SIG-M5 (cell line): ENCODE measurements around the gene MED12L.

Source experiments
- DNase-seq: peaks from one replicate; lab custom pipeline; 2025; lab: John Stamatoyannopoulos, UW

The MED12L gene

DNA sequence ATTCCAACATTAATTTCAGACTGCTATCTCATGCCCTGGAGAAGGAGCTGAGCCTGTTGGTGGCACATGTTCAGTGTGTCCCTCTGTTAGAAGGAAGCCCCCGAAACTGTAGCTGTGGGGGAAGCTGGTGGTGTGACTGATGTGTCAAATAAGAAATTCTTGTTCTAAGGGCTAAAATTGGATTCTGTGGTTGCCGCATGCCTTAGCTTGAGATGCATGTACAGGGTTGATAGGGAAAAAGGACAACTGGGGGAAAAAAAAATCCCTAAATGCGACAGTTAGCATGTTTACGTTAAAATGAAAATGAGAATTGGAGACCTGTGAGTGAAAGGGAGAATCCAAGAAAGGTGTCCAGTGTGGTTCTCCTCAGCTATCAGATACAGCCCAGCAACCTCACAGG lies 58.6 kb downstream of the MED12L start:
- no peak for DNase-seq

DNA sequence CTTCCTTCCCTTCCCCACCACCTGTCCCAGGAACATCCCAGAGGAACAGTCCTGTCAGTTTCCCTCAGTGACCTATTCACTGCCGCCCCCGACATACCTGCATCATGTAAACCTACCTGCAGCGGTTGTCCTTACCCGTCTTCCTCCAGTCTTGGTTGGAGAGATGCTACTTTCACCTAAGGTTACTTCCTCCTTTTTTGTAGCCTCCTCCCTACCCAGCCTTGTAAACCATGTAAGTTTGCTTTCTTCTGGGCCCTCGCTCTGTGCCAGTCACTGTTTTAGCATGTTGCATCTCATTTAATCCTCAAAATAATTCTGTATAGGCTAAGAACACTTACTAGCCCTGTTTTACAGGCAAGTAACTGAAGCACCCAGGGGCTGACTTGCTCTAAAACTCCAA lies 59.3 kb downstream of the MED12L start:
- DNase-seq, result no peak

DNA sequence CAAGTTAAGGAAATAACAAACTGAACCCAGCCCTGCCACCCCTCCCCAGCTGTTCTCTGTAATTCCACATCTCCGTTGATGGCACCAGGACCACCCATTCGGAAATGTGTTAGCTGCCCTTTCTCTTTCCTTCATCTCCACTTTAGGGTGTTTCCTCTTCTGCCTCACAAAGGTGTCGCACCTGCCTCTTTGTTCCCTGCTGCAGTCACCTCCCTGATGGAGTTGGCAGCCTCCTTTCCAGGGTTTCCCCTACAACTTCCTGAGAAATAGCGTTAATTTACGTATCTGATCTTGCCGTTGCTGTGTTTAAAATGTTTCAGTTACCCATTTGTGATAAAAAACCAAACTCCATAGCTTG lies 60.2 kb downstream of the MED12L start:
- DNase-seq, result no peak

DNA sequence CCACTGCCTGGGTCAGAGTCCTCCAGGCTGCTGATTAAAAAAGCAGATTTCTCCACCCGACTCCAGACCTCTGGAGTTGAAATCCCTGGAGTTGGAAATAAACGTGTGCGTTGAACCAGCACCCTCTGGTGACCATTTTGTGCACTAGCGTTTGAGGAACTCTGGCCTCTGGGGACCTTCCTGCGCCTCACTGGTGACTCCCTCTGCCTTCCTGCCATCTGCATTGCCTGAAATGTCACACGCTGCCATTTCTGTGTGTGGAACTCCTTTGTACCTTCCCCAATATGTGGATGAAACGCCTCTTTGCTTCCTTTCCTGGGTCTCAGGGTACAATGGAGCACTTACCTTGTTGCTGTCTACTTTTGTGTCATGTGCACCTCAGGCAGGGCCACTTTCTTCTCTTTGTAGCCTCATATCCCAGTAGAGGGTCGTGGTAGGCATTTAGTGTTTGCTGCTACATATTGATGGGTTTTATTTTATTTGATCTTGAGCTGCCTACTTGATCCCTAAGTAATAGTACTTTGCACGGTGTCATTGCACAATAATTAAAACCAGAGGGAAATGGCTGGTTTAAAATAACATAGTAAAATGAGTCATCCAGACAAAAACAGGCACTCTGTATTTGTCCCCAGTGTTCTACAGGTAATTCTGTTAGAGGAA lies 60.7 kb downstream of the MED12L start:
- DNase-seq, result no peak

DNA sequence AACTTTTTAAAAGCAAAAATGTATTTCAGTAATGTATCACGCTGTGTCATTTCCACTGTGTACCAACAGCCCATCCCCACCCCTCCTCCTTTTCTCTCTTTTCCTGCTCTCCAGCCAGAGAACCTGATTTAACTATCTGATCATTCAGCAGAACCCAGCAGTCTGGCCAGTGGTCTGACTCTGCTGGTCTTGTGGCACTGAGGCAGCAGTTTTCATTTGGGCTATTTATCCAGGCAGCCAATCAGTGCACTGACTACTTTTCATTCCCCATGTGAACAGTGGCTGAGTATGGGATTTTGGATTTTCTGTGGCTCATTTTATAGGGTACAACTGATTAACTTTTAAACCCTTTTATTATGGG lies 61.2 kb downstream of the MED12L start:
- no peak for DNase-seq

DNA sequence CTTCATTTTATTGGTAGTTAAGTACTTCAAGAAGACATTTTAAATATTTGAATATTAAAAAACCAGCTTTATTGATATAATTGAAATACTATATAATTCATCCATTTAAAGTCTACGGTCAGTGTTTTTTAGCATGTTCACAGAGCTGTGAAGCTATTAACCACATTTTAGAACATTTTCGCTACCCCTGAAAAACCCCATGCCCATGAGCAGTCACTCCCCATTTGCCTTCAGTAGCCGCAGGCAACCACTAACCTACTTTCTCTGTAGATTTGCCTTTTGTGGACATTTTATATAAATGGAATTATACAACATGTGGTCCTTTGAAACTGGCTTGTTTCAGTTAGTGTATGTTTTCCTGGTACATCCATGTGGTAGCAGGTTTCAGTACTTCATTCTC lies 61.8 kb downstream of the MED12L start:
- DNase-seq, result no peak

DNA sequence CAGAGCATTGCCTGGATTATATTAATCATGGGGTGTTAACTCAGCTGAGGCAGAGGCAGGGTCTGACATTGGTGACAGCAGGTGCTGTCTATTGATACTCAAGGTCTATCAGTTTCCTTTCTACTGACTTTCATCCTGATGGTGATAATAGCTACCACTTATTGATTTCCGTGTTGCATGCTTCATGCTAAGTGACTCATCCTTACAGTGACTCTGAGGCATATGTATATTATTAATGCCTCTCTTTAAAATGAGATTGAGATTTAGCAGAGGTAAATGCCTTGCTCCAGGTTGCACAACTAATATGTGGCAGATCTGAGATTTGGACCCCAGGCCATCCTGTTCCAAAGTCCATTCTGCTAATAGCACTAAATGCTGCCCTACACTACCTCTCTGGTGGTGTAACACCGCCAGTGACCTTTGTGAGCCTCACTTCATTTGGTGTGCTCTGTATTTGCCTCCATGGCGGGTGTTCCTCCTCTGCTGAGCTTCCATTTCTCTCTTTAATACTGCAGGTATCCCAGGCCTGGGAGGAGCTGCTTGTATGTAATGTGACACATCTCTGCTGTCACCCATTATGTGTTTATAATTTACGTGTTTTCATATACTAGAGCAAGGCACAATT lies 67.1 kb downstream of the MED12L start:
- no peak for DNase-seq

DNA sequence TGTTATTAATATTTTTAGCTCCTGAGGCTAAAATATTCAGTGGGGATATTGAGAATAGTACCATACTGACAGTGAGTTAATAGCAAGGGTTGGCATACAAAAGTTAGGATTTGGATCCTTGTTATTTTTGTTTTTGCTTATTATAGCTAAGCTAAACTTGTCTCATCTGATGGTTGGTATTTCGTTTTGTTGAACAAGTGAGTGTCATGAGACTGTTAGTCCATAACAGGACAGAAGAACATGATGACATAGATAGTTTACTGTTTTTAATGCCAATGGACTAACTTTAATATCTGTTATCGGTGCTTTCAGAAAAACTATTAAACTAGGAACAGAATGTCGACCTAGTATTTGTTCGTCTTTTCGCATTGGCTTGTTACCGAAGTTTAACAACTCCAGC lies 69.1 kb downstream of the MED12L start:
- no peak for DNase-seq

DNA sequence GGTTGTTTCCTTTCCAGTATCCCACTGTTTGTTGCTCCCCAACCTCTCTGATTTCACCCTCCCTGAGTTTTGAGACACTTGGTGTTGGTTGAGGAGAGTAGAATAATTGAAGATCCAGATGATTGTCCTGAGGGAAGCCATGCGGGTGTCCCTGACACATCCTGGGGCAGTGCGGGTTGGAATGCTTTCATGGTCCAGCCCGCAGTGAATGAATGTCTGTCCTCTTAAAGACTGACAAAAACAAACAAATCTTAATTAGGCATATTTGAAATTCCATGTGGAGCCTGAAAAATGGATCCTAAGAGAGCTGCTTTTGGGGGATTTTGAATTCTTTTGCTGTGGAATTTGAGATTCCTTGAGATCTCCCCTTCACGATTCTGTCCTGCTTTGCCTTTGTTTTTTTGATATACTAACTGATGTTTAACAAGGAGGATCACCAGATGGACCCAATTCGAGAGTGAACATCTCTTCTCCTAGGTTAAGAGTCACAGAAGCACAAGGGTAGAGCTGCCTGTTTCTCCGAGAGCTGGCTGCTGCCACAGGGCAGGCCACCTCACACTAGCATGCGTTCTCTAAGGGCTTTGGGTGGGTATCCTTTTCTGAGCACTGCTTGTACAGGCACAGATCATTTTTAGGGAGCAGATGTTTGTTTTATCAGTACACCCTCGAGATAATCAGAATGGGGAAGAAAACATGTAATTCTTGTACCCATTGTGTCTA lies 70.1 kb downstream of the MED12L start:
- no peak for DNase-seq

DNA sequence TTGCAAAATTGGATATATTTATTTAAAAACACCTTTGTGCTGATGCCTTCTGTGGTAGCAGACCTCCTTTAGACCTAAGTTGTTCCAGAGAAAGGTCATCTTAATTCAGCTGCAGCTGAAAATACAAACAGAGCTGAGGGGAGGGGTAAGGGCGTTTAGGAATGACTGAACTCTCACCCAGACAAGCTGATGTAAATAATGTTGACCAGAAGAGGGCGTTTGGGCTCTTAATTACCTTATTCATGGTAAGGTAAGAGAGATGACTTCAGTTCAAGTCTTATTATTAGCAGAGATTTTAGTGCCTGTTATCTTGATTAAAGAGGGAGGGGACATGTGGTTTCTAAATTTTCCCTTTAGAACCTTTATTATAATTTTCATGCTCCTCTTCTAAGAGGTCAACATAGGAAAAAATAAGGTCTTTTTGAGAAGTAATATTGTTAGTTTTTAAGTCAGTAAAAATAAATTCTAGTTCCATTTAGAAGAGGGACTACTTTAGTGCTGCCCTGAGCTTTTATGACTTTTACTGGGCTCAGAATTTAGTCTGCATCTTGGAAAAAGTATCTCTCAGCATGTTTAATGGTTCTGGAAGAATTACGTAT lies 71.3 kb downstream of the MED12L start:
- no peak for DNase-seq

DNA sequence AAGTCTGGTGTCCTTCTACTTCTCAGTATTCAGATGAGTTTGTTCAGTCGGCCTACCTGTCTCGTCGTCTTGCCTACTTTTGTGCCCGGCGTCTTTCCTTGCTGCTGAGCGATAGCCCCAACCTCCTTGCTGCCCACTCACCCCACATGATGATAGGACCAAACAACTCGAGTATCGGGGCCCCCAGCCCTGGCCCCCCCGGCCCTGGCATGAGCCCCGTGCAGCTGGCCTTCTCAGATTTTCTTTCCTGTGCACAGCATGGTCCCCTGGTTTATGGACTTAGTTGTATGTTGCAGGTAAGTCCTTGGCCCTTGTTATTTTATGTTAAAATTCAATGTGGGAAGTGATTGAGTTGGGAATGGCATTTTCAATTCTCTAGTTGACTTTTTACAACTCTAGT lies 74.3 kb downstream of the MED12L start:
- DNase-seq, result no peak

DNA sequence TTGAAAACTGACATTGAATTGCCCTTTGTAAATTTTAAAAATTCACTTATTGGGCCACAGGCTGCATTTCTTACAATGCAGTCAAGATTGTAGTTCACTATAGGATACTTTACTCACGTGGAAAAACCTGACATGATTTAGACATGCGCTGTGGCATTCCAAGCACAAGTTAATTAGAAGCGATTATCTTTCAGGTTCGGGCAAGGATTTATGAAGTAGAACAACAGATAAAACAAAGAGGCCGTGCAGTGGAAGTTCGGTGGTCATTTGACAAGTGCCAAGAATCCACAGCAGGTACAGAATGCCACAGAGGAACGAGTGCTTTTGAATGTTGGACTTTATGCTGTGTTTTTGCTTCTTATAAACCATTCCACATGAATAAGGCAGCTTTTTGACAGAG lies 79.8 kb downstream of the MED12L start:
- DNase-seq, result no peak

DNA sequence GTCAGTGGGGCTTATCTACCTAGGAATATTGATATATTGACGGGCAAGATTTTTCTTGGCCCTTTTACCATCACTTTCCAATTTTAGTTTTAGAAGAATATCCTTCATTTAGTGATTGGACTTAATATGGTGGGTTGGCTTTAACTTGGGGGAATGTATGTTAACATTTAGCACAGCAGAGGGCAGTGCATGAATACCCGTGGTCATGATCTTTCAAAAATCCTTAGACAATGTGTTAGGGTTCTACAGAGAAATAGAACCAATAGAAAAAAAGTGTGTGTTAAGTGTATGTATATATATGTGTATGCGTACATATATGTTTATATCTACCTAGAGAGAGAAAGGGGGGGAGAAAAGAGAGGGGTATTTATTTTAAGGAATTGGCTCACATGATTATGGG lies 80.7 kb downstream of the MED12L start:
- DNase-seq, result no peak

DNA sequence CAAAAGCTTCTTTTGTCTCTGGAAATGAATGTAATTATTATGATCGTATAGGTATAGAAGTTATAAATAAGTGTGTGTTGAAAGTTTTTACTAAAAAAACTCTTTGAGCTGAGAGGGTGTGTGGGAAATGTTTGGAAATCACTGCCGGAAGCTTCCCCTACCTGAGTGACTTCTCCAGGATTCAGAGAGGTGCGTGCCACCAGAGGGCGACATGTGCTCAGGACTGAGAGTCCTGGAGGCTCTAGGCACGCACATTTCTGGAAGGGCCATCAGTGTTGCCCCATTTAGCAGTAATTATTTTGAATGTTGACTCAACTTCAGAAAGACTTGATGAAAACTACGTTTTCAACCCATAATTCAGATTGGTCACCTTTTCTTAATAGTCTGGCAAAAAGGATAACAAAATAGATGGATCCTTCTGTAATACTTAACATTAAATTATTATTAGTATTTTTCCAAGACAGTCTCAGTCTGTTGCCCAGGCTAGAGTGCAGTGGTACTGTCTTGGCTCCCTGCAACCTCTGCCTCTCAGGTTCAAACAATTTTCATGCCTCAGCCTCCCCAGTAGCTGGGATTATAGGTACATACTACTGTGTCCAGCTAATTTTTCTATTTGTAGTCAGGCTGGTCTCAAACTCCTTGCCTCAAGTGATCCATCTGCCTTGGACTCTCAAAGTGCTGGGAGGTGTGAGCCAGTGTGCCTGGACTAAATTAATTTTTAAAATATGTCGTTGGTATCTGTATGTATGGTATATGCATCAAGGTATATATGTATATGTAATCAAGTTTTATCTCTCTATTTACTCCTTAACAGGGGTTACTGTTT lies 83.0 kb downstream of the MED12L start:
- no peak for DNase-seq

DNA sequence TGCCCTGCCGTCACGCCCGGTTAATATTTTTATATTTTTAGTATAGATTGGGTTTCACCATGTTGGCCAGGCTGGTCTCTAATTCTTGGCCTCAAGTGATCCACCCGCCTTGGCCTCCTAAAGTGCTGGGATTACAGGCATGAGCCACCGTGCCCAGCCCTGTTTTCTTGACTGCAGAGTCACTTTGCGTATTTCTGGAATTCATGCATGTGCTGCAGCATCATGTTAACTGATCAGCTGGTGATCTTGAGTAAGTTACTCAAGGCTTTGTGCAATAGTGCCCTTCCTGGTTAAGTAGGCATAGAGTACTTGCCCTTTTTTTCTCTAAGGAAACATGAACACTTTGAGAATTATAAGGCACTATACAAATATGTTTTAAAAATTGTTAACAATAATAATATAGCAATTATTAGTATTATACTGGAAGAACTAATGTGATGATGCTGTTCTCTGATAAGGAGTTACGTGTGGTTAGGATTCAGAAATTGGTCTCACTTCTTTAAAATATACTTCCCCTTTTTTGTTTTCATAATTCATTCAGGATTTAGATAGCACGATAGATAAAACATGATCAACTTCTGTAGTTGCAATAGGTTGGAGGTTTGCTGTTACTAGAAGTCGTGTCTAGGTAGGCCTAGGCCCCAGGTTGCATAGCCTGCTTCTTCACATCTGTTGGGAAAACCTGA lies 83.9 kb downstream of the MED12L start:
- DNase-seq, result peak; percentile 86

DNA sequence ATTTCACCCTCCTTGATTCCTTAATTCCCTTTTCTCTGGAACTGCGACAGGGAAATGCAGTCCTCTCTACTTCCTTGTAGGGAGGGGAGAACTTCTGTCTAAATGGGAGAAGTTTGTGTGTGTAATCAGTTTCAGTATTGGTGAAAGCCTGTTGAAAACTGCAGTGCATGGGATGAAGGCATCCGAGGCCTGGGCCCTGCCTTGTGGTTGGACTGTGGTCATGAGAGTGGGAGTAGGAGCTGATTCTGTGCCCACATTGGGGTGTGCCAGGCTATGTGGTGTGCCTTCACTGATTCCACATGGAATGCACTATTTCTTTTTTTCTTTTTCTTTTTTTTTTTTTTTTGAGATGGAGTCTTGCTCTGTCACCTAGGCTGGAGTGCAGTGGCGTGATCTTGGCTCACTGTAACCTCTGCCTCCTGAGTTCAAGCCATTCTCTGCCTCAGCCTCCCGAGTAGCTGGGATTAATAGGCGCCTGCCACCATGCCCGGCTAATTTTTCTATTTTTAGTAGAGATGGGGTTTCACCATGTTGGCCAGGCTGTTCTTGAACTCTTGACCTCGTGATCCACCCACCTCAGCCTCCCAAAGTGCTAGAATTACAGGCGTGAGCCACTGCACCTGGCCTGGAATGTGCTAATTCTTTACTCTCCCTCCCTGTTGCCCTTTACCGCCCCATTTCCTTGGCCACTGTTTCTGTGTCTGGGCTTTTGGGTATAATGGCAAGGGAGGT lies 84.7 kb downstream of the MED12L start:
- peak; percentile 76 for DNase-seq

DNA sequence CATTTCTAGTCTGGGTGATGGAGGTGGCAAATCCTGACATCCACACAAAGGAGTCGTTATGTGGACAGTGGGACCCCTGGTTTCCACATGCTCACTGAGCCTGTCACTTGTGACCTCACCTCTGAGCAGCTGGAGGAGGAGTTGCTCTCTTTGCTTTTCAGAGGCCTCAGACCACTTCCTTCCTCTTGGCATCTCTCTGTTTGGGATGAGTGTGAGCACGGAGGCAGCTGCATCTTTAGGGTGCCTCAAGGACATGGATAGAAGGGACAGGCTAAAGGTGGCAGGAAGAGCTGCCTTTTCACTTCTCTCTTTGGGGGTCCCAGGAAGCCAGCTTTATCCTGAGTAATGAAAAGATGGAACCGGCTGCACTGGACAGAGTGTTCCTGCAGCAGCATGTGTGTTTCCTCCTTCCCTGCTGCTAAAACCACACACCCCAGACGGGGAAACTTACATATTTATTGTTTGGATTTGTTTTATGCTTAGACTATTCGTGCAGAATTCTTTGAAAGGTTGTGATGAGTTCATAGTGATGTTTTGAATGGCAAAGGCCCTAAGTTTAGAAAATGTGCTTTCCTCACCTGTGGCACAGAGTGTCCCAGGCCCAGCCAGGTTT lies 85.8 kb downstream of the MED12L start:
- no peak for DNase-seq

DNA sequence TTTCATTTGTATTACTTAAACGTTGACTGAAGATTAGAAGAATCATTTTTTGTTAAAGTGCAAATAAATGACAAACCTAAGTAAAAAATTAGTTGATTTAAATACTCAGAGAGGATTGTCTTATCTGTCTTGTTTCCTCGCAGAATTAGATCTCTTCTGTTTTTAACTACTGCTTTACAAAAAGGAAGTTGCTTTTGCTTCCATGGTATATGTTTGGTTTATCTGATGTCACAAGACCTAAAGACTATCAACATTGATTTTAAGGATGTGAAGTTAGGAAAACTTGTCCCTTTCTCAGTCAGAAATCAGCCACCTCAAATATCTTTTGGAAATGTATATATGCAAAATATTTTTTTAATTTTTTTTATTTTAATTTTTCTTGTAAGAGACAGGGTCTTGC lies 88.9 kb downstream of the MED12L start:
- DNase-seq, result no peak

DNA sequence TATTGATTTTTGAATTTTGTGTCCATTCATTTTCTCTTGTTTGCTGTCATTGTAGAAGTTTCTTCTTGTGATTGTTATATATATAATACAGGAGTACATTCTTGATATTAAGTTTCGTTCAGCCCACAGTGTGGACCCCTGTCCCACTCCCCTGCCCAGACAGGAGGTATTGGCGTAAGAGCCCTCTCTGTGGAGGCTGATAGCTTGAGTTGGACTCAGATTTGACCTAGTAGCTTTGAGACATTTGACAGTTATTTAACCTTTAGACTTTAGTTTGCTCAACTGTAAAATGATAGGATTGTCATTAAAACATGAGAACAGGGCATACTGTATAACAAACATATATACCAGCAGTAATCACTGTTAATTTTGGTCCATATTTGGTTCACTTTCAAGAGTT lies 90.5 kb downstream of the MED12L start:
- no peak for DNase-seq

DNA sequence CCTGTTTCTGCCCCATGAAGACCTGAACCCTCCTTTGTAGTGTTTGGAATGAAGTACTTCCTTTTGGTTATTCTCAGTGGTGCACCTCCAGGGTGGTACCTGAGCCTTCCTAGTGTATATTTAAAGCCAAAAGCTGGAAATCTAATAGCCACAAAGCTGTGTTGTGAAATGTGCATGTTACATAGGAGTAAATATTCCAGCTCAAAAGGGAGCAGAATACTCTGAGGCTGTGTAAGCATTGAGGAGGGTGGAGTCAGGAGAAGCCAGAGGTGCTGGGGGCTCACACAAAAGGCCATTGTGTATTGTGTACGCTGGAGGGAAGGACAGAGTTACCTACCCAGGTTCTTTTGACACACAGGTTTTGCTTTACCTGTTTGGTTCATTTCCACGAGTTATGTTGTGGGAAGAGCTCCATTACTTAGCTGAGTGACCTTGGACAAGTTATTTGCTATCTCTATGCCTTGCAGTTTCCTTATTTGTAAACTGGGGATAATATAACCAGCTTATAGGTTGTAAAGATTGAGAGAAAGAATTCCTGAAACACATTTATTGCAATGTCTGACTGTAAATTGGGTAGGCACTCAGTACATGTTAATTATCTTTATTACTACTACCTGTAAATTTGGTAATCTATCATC lies 92.9 kb downstream of the MED12L start:
- DNase-seq, result no peak
